Effector memory CD8-positive, alpha-beta T cell (primary cell): ENCODE measurements around the gene TPR.
"Not testable (repeated sequence)": the region's sequence is repeated elsewhere in the genome, so short reads cannot be mapped to it uniquely, and the experiment has no call there.

Experiments
- ATAC-seq: fragments of 150-1000 bp; cut with Tn5 transposase; replicated peaks from 2 replicates; pipeline ENCODE4 v1.10.0; 2021; ENCODE audit warnings: mild to moderate bottlenecking, moderate library complexity
- DNase-seq, 3 experiments: peaks; one replicate each; pipeline ENCODE4 v3.0.0; 2021
- H3K27ac Mint-ChIP-seq, 2 donors: one replicate each; pipeline ENCODE4 v1.8.0; 2022; ENCODE audit warnings: mild to moderate bottlenecking in 2 of 2, mixed read lengths in 2 of 2, moderate library complexity in 2 of 2
- H3K27me3 Mint-ChIP-seq, 2 donors: one replicate each; pipeline ENCODE4 v1.8.0; 2022; ENCODE audit warnings: mixed read lengths in 2 of 2
- H3K36me3 Mint-ChIP-seq: one replicate; pipeline ENCODE4 v1.8.0; 2022; ENCODE audit warnings: mild to moderate bottlenecking, moderate library complexity, mixed read lengths; ENCODE audit not compliant: insufficient read depth
- H3K4me1 Mint-ChIP-seq, 2 donors: one replicate each; pipeline ENCODE4 v1.8.0; 2022; ENCODE audit warnings: low read depth in 2 of 2, mixed read lengths in 2 of 2
- H3K4me3 Mint-ChIP-seq, 2 donors: one replicate each; pipeline ENCODE4 v1.8.0; 2022; ENCODE audit warnings: mild to moderate bottlenecking in 2 of 2, mixed read lengths in 2 of 2, moderate library complexity in 2 of 2
- H3K9me3 Mint-ChIP-seq, 2 donors: one replicate each; pipeline ENCODE4 v1.8.0; 2022; ENCODE audit warnings: mixed read lengths in 2 of 2

The TPR gene

GRCh38 chr1:186386725-186387383 lies 11.8 kb upstream of the TPR start:
- DNase-seq (no peak), ATAC-seq (no peak)
- no peak overlapping the region for H3K27ac Mint-ChIP-seq
- H3K9me3 Mint-ChIP-seq: no peaks in the 10 kb centered on the region
- peaks cover 0 to under 1% of the 10 kb centered on the region in 2 donors for H3K4me1 Mint-ChIP-seq
- H3K27me3 Mint-ChIP-seq: no peaks in the 10 kb centered on the region
- H3K36me3 Mint-ChIP-seq: peaks cover 55% of the 10 kb centered on the region
- no peak overlapping the region for H3K4me3 Mint-ChIP-seq

GRCh38 chr1:186375929-186376319 lies 871 bp upstream of the TPR start:
- ATAC-seq (peak; percentile 4), DNase-seq (no peak)
- H3K36me3 Mint-ChIP-seq: peaks cover 60% of the 10 kb centered on the region
- H3K4me3 Mint-ChIP-seq: peak overlapping the region; percentile 92 to 98
- H3K9me3 Mint-ChIP-seq: no peaks in the 10 kb centered on the region
- H3K4me1 Mint-ChIP-seq: peaks cover 15 to 30% of the 10 kb centered on the region in 2 donors
- peak overlapping the region; percentile 96 to 98 for H3K27ac Mint-ChIP-seq
- H3K27me3 Mint-ChIP-seq: no peaks in the 10 kb centered on the region

DNA sequence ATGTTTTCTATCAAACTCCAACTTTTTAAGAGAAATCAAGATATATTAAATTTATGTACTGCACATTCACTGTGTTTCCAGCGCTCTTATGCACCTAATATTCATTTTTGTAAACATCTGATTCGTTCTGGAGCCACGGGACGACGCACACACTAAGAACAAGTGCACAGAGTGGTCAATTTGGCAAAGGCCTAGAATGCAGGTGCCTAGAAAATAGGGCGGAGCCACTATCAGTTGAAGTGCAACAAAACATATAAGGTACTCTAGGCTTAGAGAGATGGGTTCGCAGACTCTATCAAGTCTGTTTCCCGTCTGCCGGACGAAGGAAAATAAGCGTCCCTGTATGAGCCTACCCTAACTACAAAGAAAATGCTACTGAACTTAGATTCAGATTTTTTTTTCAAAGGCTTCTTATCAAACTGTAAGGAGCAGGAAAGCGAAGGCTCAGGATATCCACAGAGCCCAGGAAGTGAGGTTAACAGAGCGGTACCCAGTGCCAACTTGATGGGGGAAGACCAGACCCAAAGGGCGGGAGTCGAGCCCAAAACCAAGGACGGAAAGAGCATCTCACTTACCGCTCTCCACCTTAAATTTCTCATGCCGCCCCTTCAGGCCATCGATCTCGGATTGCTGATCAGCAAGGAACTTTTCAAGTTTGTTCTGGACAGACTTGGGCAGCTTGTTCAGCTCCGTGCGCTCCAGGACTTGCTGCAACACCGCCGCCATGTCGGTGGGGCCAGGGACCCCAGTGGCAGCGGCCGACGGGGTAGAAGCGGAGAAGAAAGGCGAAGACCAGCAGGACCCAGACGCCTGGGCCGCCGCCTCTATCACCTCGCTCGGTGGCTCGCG lies 526 bp downstream of the TPR start:
- Mint-ChIP-seq H3K4me1 (peaks cover 15 to 32% of the 10 kb centered on the region in 2 donors), H3K9me3 (no peaks in the 10 kb centered on the region), H3K36me3 (peaks cover 61% of the 10 kb centered on the region), H3K4me3 (peak overlapping the region; percentile 92 to 98), H3K27me3 (no peaks in the 10 kb centered on the region), H3K27ac (peak overlapping the region; percentile 96 to 98)
- peak; percentile 9 for ATAC-seq
- peak; percentile 15 to 32 (median 25) for DNase-seq

DNA sequence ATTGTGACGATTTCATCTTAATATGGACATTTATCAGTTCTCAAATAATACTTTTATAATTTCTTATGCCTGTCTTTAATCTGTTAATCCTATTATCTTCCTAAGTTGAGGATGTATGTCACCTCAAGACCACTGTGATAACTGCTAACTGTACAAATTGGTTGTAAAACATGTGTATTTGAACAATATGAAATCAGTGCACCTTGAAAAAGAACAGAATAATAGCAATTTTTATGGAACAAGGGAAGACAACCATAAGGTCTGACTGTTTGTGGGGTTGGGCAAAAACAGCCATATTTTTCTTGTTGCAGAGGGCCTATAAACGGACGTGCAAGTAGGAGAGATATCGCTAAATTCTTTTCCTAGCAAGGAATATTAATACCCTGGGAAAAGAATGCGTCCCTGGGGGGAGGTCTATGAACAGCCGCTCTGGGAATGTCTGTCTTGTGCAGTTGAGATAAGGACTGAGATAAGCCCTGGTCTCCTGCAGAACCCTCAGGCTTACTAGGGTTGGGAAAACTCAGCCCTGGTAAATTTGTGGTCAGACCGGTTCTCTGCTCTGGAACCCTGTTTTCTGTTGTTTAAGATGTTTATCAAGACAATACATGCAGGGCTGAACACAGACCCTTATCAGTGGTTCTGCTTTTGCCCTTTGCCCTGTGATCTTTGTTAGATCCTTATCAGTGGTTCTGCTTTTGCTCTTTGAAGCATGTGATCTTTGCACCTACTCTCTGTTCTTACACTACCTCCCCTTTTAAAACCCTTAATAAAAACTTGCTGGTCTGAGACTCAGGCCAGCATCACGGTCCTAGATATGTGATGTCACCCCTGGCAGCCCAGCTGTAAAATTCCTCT lies 27.0 kb downstream of the TPR start:
- not testable (repeated sequence) for H3K4me1 Mint-ChIP-seq, ATAC-seq, H3K27me3 Mint-ChIP-seq, H3K4me3 Mint-ChIP-seq, DNase-seq, H3K9me3 Mint-ChIP-seq
- H3K27ac Mint-ChIP-seq: peak overlapping the region in 1 of 2 donors; percentile 64
- H3K36me3 Mint-ChIP-seq: peaks cover 89% of the 10 kb centered on the region

- Mint-ChIP-seq H3K4me1 (peaks cover 0 to 4% of the 10 kb centered on the region in 2 donors), H3K4me3 (no peak overlapping the region), H3K36me3 (peaks cover 94% of the 10 kb centered on the region), H3K27me3 (no peaks in the 10 kb centered on the region), H3K9me3 (no peaks in the 10 kb centered on the region), H3K27ac (no peak overlapping the region)
- DNase-seq (no peak), ATAC-seq (no peak)
Measured at GRCh38 chr1:186340772-186341171, 34.3 kb downstream of the TPR start.

- ATAC-seq (no peak), DNase-seq (no peak)
- Mint-ChIP-seq H3K36me3 (peaks cover 89% of the 10 kb centered on the region), H3K4me1 (peaks cover 0 to 4% of the 10 kb centered on the region in 2 donors), H3K4me3 (no peak overlapping the region), H3K27ac (no peak overlapping the region), H3K9me3 (no peaks in the 10 kb centered on the region), H3K27me3 (no peaks in the 10 kb centered on the region)
Measured at GRCh38 chr1:186337554-186337953, 37.5 kb downstream of the TPR start.

- no peak overlapping the region for H3K27ac Mint-ChIP-seq
- no peaks in the 10 kb centered on the region for H3K4me1 Mint-ChIP-seq
- no peak for ATAC-seq
- peaks cover 74% of the 10 kb centered on the region for H3K36me3 Mint-ChIP-seq
- no peak for DNase-seq
- H3K27me3 Mint-ChIP-seq: no peaks in the 10 kb centered on the region
- no peak overlapping the region for H3K4me3 Mint-ChIP-seq
- no peaks in the 10 kb centered on the region for H3K9me3 Mint-ChIP-seq
Measured at GRCh38 chr1:186330758-186331157, 44.3 kb downstream of the TPR start.

DNA sequence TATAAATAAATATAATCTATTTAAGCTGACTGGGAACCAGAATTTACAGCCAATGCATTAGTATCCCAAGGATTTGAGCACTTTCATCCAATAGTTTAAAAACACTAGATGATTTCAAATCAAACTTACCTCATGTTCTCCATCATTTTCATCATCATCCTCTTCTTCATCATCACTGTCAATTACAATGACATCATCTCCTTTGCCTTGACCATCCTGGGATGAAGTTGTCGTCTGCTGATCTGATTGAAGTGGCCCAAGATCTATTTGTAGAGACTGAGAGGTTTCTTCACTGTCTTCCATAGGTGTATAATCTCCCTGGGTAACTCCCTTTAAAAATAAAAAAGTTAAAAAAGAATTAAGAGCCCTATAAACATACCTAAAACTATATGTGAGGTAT lies 47.7 kb downstream of the TPR start:
- DNase-seq (no peak), ATAC-seq (no peak)
- H3K36me3 Mint-ChIP-seq: peaks cover 74% of the 10 kb centered on the region
- no peaks in the 10 kb centered on the region for H3K27me3 Mint-ChIP-seq
- H3K27ac Mint-ChIP-seq: peak overlapping the region in 1 of 2 donors; percentile 73
- no peak overlapping the region for H3K4me3 Mint-ChIP-seq
- no peaks in the 10 kb centered on the region for H3K9me3 Mint-ChIP-seq
- no peaks in the 10 kb centered on the region for H3K4me1 Mint-ChIP-seq

DNA sequence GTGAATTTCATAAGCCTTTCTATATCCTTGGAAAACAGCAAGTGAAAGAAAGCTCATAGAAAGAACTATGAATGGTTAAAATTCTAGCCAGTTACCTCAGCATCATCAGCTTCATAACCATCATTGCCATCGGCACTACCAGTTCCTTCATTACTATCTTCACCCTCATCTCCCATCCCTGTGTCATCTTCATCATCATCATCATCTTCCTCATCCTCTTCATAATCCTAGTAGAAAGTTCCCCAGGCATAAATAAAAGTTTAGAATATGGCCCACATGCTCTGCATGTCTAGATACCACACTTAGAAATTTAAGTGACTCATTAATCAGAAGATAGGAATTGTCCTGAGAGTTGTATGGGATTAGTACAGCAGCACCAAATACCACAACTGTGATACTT lies 49.0 kb downstream of the TPR start:
- DNase-seq: no peak
- no peak for ATAC-seq
- no peaks in the 10 kb centered on the region for H3K9me3 Mint-ChIP-seq
- H3K27ac Mint-ChIP-seq: peak overlapping the region; percentile 17 to 59
- H3K4me3 Mint-ChIP-seq: no peak overlapping the region
- H3K36me3 Mint-ChIP-seq: peaks cover 81% of the 10 kb centered on the region
- peaks cover 0 to 6% of the 10 kb centered on the region in 2 donors for H3K4me1 Mint-ChIP-seq
- H3K27me3 Mint-ChIP-seq: no peaks in the 10 kb centered on the region

DNA sequence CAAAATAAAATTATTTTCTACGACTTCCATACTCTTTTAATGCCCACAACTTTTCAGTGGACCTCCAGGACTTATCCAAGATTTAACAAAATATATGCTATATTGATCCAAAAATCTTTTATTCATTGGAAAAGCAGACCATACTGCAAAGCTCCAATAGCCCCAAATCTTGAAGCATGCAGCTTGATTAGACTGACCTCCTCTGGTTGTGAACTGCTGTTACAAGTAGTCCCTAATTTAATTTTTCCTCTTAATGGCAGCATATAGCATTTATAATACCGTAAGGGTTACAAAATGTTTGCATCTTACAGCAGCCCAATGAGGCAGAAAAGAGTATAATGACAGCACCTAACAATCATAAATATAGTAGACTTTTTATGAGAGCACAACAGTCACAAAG lies 49.8 kb downstream of the TPR start:
- Mint-ChIP-seq H3K36me3 (peaks cover 81% of the 10 kb centered on the region), H3K27ac (peak overlapping the region; percentile 17 to 59), H3K4me1 (peaks cover 0 to 9% of the 10 kb centered on the region in 2 donors), H3K4me3 (no peak overlapping the region), H3K27me3 (no peaks in the 10 kb centered on the region), H3K9me3 (no peaks in the 10 kb centered on the region)
- ATAC-seq (no peak), DNase-seq (no peak)

DNA sequence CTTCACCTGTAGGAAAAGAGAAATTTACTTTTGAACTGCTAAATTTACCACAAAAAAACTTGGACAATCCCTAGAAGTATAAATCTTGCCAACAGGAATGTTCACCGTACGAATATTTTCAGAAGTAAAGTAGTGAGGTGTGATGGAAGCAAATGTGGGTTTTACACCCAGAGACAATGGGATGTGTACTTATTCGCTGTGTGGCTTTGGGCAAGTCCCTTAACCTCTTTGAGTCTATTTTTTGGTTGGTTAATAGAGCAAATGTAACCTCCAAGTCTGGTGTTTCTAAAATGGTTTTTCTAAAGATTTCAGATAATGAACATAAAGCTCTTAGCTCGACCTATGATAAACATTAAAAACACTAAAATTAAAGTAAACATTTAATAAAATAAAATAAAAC lies 51.2 kb downstream of the TPR start:
- no peak overlapping the region for H3K27ac Mint-ChIP-seq
- ATAC-seq (no peak), DNase-seq (no peak)
- H3K36me3 Mint-ChIP-seq: peaks cover 84% of the 10 kb centered on the region
- H3K4me1 Mint-ChIP-seq: peaks cover 0 to 9% of the 10 kb centered on the region in 2 donors
- no peaks in the 10 kb centered on the region for H3K9me3 Mint-ChIP-seq
- no peaks in the 10 kb centered on the region for H3K27me3 Mint-ChIP-seq
- no peak overlapping the region for H3K4me3 Mint-ChIP-seq

GRCh38 chr1:186315570-186315969 lies 59.5 kb downstream of the TPR start:
- peaks cover 69% of the 10 kb centered on the region for H3K36me3 Mint-ChIP-seq
- H3K4me1 Mint-ChIP-seq: no peaks in the 10 kb centered on the region
- H3K4me3 Mint-ChIP-seq: no peak overlapping the region
- H3K9me3 Mint-ChIP-seq: no peaks in the 10 kb centered on the region
- ATAC-seq: no peak
- no peak for DNase-seq
- H3K27me3 Mint-ChIP-seq: no peaks in the 10 kb centered on the region
- H3K27ac Mint-ChIP-seq: peak overlapping the region in 1 of 2 donors; percentile 50

- H3K36me3 Mint-ChIP-seq: peaks cover 30% of the 10 kb centered on the region
- DNase-seq (no peak), ATAC-seq (no peak)
- H3K27me3 Mint-ChIP-seq: no peaks in the 10 kb centered on the region
- peaks cover under 1% of the 10 kb centered on the region in 2 donors for H3K4me1 Mint-ChIP-seq
- no peaks in the 10 kb centered on the region for H3K9me3 Mint-ChIP-seq
- no peak overlapping the region for H3K4me3 Mint-ChIP-seq
- no peak overlapping the region for H3K27ac Mint-ChIP-seq
Measured at GRCh38 chr1:186311375-186312051, 63.5 kb downstream of the TPR start.
